ENCODE data around the gene CRACDL. TPM values are rescaled to one million over a fixed set of nuclear protein-coding genes. Genes with fewer than 3 reads are reported as not detected.

The CRACDL gene
- total and polyA plus RNA-seq, 2 of the 13 experiments (the other 11 are each of a cell fraction or from before 2014, with no cell fraction given): 0.15 to 0.26 TPM

GRCh38 chr2:98898423-98898841 is 37.6 kb downstream of the CRACDL start:
- in situ Hi-C loops (cut with HindIII; ENCODE audit: extremely low pct_ligation_motif_present, low pct_unique_long_range_greater_than_20kb): no loop called here
- no peaks in the 10 kb centered on the region for H3K9me3 ChIP-seq (ENCODE audit: low read length)
- peaks cover 4 to 39% of the 10 kb centered on the region in 2 experiments; a peak in 4 of 5 replicates for H3K27me3 ChIP-seq (ENCODE audit: control insufficient read depth in 1 of 2, insufficient read depth in 2 of 2, low read length in 2 of 2)
- CTCF ChIA-PET (ENCODE audit: low intra/inter-chr PET ratio, low total read pairs): no interaction called here
- H3K36me3 ChIP-seq (replicated peaks in 1 of 2; ENCODE audit: control insufficient read depth in 1 of 2, insufficient read depth in 2 of 2, low read length in 2 of 2): no peaks in the 10 kb centered on the region
- ATAC-seq: no peak
- no peak for FAIRE-seq
- DNase-seq (ENCODE audit: low spot score): no peak
- 51% methylated on average over 13 of the region's 13 CpGs for WGBS (ENCODE audit: low lambda C conversion rate)
- H3K27ac ChIP-seq (ENCODE audit: extremely low read length, insufficient read depth, low read length): no peak overlapping the region
- no peaks in the 10 kb centered on the region for H4K20me1 ChIP-seq (ENCODE audit: insufficient read depth, low read length)
- H3K4me2 ChIP-seq (ENCODE audit: low read depth, low read length): no peak overlapping the region
- H3K79me2 ChIP-seq (ENCODE audit: insufficient read depth, low read length): no peaks in the 10 kb centered on the region
- H3K4me3 ChIP-seq (replicated peaks in 1 of 3; ENCODE audit: insufficient read depth in 1 of 3, low read depth in 2 of 3, low read length in 3 of 3): no peak overlapping the region
- TF ChIP-seq MED13 (CRISPR knock-in tag; IDR thresholded peaks at IDR 0.05): no peak
- TF ChIP-seq HIC2 (CRISPR knock-in tag; IDR thresholded peaks at IDR 0.05; ENCODE audit: low read depth): no peak
- no peak for TF ChIP-seq SSRP1 (CRISPR knock-in tag; IDR thresholded peaks at IDR 0.05)
- TF ChIP-seq PATZ1 (CRISPR knock-in tag; IDR thresholded peaks at IDR 0.05): no peak
- no peak for TF ChIP-seq FOXO4 (CRISPR knock-in tag; conservative IDR thresholded peaks at IDR 0.05)
- TF ChIP-seq CEBPZ (IDR thresholded peaks at IDR 0.05; ENCODE audit: low read length): no peak
- H2AFZ ChIP-seq (ENCODE audit: low read length): no peak overlapping the region
- no peaks in the 10 kb centered on the region for H3K4me1 ChIP-seq (ENCODE audit: insufficient read depth, low read length)
- intact Hi-C loops (cut with micrococcal nuclease; ENCODE audit: unreplicated experiment): no loop called here
- no TSS peak for BruUV-seq (replicated peaks)
- POLR2A ChIA-PET: no interaction called here
- H3K9ac ChIP-seq (ENCODE audit: insufficient read depth, low read depth, low read length): no peak overlapping the region
